Endothelial cell (in vitro differentiated cells): Measurements from ENCODE around the gene CHD1. TPM values are rescaled to one million over a fixed set of nuclear protein-coding genes. Genes with fewer than 3 reads are reported as not detected.

Source experiments
- DNase-seq: peaks from one replicate; pipeline ENCODE4 v3.0.0; 2021; ENCODE audit warnings: low spot score
- H3K27ac Mint-ChIP-seq: one replicate; pipeline ENCODE4 v1.8.0; 2021; ENCODE audit warnings: mixed read lengths, inconsistent platforms; ENCODE audit not compliant: unreplicated experiment
- H3K27me3 Mint-ChIP-seq: one replicate; pipeline ENCODE4 v1.8.0; 2021; ENCODE audit warnings: mild to moderate bottlenecking, moderate library complexity, mixed read lengths, inconsistent platforms; ENCODE audit not compliant: unreplicated experiment
- H3K36me3 Mint-ChIP-seq: one replicate; pipeline ENCODE4 v1.8.0; 2021; ENCODE audit warnings: mild to moderate bottlenecking, low read depth, mixed read lengths, inconsistent platforms; ENCODE audit not compliant: unreplicated experiment
- H3K4me1 Mint-ChIP-seq: one replicate; pipeline ENCODE4 v1.8.0; 2021; ENCODE audit warnings: mild to moderate bottlenecking, mixed read lengths, inconsistent platforms; ENCODE audit not compliant: unreplicated experiment
- H3K4me3 Mint-ChIP-seq: one replicate; pipeline ENCODE4 v1.8.0; 2021; ENCODE audit warnings: mild to moderate bottlenecking, mixed read lengths, inconsistent platforms; ENCODE audit not compliant: unreplicated experiment
- H3K9me3 Mint-ChIP-seq: one replicate; pipeline ENCODE4 v1.8.0; 2021; ENCODE audit warnings: mixed read lengths, inconsistent platforms; ENCODE audit not compliant: unreplicated experiment
- CTCF ChIP-seq: fragments of 200-600 bp; sonication (generic); IDR thresholded peaks from one replicate; pipeline ENCODE4 v1.5.0; 2021; ENCODE audit warnings: antibody characterized with exemption; ENCODE audit not compliant: unreplicated experiment
- total RNA-seq: library from RNA; stranded (reverse); fragmentation: NEBNext Ultra II Directional; extraction: Animal tissue kit (Norgen Biotek cat#: 25700); gene quantifications from one replicate; pipeline ENCODE4 v1.2.1, GENCODE V29; 2021; ENCODE audit not compliant: unreplicated experiment

CHD1 gene
- total RNA-seq, 1 donor from 2014 or later, result 50.5 TPM

DNA sequence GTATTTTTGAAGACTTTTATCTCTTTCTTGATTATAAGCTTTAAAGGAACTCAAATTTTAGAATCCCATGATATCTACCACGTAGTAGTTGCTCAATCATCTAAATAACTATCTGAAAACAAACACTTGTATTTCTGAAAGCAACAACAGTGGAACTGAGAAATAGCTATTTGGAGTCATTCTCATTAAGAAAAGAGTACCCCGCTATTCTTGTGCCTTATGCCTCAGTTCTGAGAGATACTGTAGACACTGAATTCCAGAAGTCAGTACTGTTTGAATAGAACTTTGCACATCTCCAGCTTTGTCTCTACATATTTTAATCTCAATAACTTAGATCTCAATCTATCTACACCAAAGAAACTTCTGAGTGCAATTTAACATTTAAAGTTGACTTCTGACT lies 11.4 kb downstream of the CHD1 start:
- no peak for TF ChIP-seq CTCF
- no peak for DNase-seq
- no peaks in the 10 kb centered on the region for H3K9me3 Mint-ChIP-seq
- no peak overlapping the region for H3K4me3 Mint-ChIP-seq
- H3K4me1 Mint-ChIP-seq, result no peaks in the 10 kb centered on the region
- no peak overlapping the region for H3K27ac Mint-ChIP-seq
- H3K27me3 Mint-ChIP-seq, result no peaks in the 10 kb centered on the region
- peaks cover 9% of the 10 kb centered on the region for H3K36me3 Mint-ChIP-seq

DNA sequence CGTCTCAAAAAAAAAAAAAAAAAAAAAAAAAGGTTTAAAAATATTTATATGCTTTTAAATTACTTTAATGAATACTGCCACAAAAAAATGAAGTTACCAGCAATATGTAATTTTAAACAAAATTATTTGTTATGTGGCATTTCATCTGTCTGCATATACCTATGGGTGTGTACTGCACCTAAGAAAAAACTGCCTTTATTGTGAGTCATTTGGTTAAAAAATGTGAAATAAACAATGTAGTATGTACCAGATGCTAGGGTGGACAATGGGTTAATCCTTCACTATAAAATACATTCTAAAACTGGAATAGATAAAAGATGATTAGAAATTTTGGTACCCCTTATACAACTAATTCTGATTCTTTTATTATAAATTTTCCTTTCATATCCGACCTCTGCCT lies 12.3 kb downstream of the CHD1 start:
- Mint-ChIP-seq H3K4me1 (no peaks in the 10 kb centered on the region), H3K27me3 (no peaks in the 10 kb centered on the region), H3K4me3 (no peak overlapping the region), H3K36me3 (peaks cover 9% of the 10 kb centered on the region), H3K27ac (no peak overlapping the region), H3K9me3 (no peaks in the 10 kb centered on the region)
- DNase-seq, result no peak
- TF ChIP-seq CTCF, result no peak

DNA sequence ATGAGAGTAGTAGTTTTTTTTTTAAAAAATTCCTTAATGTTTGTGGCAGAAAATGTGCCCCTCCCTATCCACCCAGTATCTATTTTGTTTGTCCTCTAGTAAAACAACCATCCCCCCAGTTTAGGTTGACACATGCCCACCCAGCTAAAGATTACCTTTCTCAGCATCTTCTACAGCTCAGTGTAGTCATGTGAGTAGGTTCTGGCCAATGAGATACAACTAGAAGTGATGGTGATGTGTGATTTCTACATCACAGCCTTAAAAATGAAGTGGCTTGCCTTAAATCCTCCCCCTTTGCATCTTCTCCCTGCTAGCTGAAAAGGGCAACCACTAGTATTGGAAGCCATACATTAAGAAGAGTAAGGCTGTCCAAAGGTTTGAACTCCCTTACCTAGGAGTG lies 14.9 kb downstream of the CHD1 start:
- no peak overlapping the region for H3K27ac Mint-ChIP-seq
- H3K9me3 Mint-ChIP-seq, result no peaks in the 10 kb centered on the region
- peaks cover 3% of the 10 kb centered on the region for H3K36me3 Mint-ChIP-seq
- DNase-seq, result no peak
- H3K4me3 Mint-ChIP-seq, result no peak overlapping the region
- TF ChIP-seq CTCF, result no peak
- no peaks in the 10 kb centered on the region for H3K4me1 Mint-ChIP-seq
- H3K27me3 Mint-ChIP-seq, result no peaks in the 10 kb centered on the region

- H3K27ac Mint-ChIP-seq, result no peak overlapping the region
- no peaks in the 10 kb centered on the region for H3K4me1 Mint-ChIP-seq
- no peak overlapping the region for H3K4me3 Mint-ChIP-seq
- DNase-seq, result no peak
- H3K9me3 Mint-ChIP-seq, result no peaks in the 10 kb centered on the region
- no peak for TF ChIP-seq CTCF
- no peaks in the 10 kb centered on the region for H3K36me3 Mint-ChIP-seq
- H3K27me3 Mint-ChIP-seq, result no peaks in the 10 kb centered on the region
These were observed 17.3 kb downstream of the CHD1 start for GRCh38 chr5:98911280-98912040.

DNA sequence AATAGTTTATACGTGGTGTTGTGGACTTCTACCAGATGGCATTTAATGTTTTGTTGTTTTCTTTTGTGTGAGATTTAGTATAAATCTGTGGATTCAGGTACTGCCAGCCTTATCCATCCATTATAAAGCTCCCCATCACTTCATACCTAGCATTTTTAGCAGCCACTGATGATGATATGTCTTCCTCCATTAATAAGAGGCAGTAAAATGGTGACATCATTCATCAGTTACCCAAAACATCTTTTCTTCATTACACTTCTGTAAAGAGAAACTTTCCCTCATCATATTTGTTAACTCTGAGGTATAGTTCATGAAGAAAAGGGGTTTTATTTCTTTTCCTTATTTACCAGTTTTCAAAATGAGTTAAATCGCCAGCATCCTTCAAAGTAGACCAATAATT lies 19.4 kb downstream of the CHD1 start:
- H3K9me3 Mint-ChIP-seq, result no peaks in the 10 kb centered on the region
- DNase-seq, result no peak
- H3K36me3 Mint-ChIP-seq, result no peaks in the 10 kb centered on the region
- H3K4me1 Mint-ChIP-seq, result no peaks in the 10 kb centered on the region
- TF ChIP-seq CTCF, result no peak
- no peak overlapping the region for H3K27ac Mint-ChIP-seq
- no peak overlapping the region for H3K4me3 Mint-ChIP-seq
- no peaks in the 10 kb centered on the region for H3K27me3 Mint-ChIP-seq
